DMS79 treated with DMSO at 0.1 percent for 48 hours (cell line): ENCODE data around the gene RPRD2.

Experiments used
- DNase-seq: peaks from one replicate; lab custom pipeline; 2025; lab: John Stamatoyannopoulos, UW

The RPRD2 gene

GRCh38 chr1:150472601-150473200 lies 108.8 kb downstream of the RPRD2 start:
- no peak for DNase-seq

GRCh38 chr1:150473659-150474058 lies 109.7 kb downstream of the RPRD2 start:
- DNase-seq: no peak

GRCh38 chr1:150474869-150475268 lies 110.9 kb downstream of the RPRD2 start:
- DNase-seq: no peak

GRCh38 chr1:150476754-150477153 lies 112.8 kb downstream of the RPRD2 start:
- peak; percentile 60 for DNase-seq

GRCh38 chr1:150477320-150477719 lies 113.4 kb downstream of the RPRD2 start:
- peak; percentile 43 for DNase-seq

- DNase-seq: no peak
Measured at GRCh38 chr1:150477733-150478132, 113.8 kb downstream of the RPRD2 start.

- DNase-seq: no peak
Measured at GRCh38 chr1:150479370-150479769, 115.4 kb downstream of the RPRD2 start.

GRCh38 chr1:150479927-150480352 lies 116.0 kb downstream of the RPRD2 start:
- DNase-seq: no peak

- no peak for DNase-seq
Measured at GRCh38 chr1:150484431-150484830, 120.5 kb downstream of the RPRD2 start.

GRCh38 chr1:150484861-150485260 lies 120.9 kb downstream of the RPRD2 start:
- DNase-seq: no peak

GRCh38 chr1:150486966-150487762 lies 123.2 kb downstream of the RPRD2 start, which contains the start of gene TARS2:
Gene TARS2 (plus strand): TSS chr1:150487419. CDS start chr1:150487451, 32 bp downstream.
- peak; percentile 99 for DNase-seq

- no peak for DNase-seq
Measured at GRCh38 chr1:150487763-150488115, 123.8 kb downstream of the RPRD2 start.

GRCh38 chr1:150493175-150493574 lies 129.2 kb downstream of the RPRD2 start:
- no peak for DNase-seq

- no peak for DNase-seq
Measured at GRCh38 chr1:150498342-150498741, 134.4 kb downstream of the RPRD2 start.

GRCh38 chr1:150505431-150505830 lies 141.5 kb downstream of the RPRD2 start:
- no peak for DNase-seq

- no peak for DNase-seq
Measured at GRCh38 chr1:150507912-150508864, 144.2 kb downstream of the RPRD2 start, which contains the start of gene ECM1. Gene ECM1 (plus strand): TSS chr1:150508109. CDS start chr1:150508210, 101 bp downstream.

- DNase-seq: no peak
Measured at GRCh38 chr1:150508982-150509381, 145.0 kb downstream of the RPRD2 start.

GRCh38 chr1:150511551-150511950 lies 147.6 kb downstream of the RPRD2 start:
- DNase-seq: peak; percentile 40

- no peak for DNase-seq
Measured at GRCh38 chr1:150511985-150512660, 148.2 kb downstream of the RPRD2 start.

GRCh38 chr1:150512846-150513245 lies 148.9 kb downstream of the RPRD2 start:
- no peak for DNase-seq

GRCh38 chr1:150513351-150513791 lies 149.4 kb downstream of the RPRD2 start:
- no peak for DNase-seq

- DNase-seq: no peak
Measured at GRCh38 chr1:150514260-150514659, 150.3 kb downstream of the RPRD2 start.
